ENCODE measurements around the gene OCEL1.

OCEL1 gene

DNA sequence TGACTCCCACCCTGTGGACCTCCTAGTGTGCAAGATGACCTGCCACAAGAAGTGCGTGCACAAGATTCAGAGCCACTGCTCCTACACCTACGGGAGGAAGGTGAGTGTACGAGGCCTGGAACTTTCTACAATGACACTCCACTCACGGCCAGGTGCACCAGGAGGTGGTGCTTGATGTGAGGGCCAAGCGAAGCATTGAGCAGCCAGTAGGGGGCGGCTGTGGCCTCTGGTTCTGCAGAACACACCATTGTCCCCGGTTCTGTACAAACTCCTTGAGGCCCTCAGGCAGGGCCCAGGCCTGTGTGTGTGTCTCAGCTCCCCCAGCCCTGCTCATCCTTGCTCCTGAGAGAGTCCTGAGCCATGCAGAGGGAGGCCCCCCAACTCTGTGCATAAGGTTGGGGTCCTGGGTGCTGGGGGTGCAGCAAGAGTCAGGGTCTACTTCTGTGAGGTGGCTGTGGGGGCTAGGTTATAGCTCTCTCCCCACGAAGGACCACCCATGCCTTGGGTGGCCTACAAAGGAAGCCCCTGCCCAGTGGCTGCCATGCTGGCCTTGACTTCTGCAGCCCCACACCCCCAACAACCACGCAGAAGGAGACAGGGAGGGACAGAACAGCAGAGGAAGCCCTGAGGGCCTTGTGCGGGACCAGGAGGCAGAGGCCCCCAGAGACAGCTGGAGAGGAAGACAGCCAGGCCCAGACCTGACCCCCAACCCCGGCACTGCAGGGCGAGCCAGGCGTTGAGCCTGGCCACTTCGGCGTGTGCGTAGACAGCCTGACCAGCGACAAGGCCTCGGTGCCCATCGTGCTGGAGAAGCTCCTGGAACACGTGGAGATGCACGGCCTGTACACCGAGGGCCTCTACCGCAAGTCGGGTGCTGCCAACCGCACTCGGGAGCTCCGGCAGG is 20.5 kb upstream of the OCEL1 start:
- no peak overlapping the region for H3K4me2 ChIP-seq (ENCODE audit: low read length)
- TF ChIP-seq, protein P1, sequence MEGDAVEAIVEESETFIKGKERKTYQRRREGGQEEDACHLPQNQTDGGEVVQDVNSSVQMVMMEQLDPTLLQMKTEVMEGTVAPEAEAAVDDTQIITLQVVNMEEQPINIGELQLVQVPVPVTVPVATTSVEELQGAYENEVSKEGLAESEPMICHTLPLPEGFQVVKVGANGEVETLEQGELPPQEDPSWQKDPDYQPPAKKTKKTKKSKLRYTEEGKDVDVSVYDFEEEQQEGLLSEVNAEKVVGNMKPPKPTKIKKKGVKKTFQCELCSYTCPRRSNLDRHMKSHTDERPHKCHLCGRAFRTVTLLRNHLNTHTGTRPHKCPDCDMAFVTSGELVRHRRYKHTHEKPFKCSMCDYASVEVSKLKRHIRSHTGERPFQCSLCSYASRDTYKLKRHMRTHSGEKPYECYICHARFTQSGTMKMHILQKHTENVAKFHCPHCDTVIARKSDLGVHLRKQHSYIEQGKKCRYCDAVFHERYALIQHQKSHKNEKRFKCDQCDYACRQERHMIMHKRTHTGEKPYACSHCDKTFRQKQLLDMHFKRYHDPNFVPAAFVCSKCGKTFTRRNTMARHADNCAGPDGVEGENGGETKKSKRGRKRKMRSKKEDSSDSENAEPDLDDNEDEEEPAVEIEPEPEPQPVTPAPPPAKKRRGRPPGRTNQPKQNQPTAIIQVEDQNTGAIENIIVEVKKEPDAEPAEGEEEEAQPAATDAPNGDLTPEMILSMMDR (IDR thresholded peaks at IDR 0.05; ENCODE audit: low read depth, low read length, poor library complexity, severe bottlenecking): peak; percentile 90
- TF ChIP-seq EZH2phosphoT487 (IDR thresholded peaks at IDR 0.05; ENCODE audit: borderline replicate concordance, low read length): no peak
- no peak overlapping the region for H3K4me3 ChIP-seq (ENCODE audit: low read length)
- H3K27ac ChIP-seq (ENCODE audit: low read depth, low read length): no peak overlapping the region
- peaks cover 8% of the 10 kb centered on the region for H3F3A ChIP-seq (ENCODE audit: control insufficient read depth, insufficient read depth)
- H3K4me1 ChIP-seq (ENCODE audit: control insufficient read depth, low read length): peaks cover 41% of the 10 kb centered on the region
- no peaks in the 10 kb centered on the region for H3K9me2 ChIP-seq (replicated peaks; ENCODE audit: control insufficient read depth, low read length)
- H3K27me3 ChIP-seq (ENCODE audit: control insufficient read depth, low read length): no peaks in the 10 kb centered on the region
- peaks cover 75% of the 10 kb centered on the region for H3K36me3 ChIP-seq (ENCODE audit: control insufficient read depth, low read length)
- H3K9me3 ChIP-seq (ENCODE audit: control insufficient read depth, insufficient read depth, low read length): no peaks in the 10 kb centered on the region
- no peaks in the 10 kb centered on the region; the same call in 1 of the 2 replicates for H3K79me2 ChIP-seq (ENCODE audit: control insufficient read depth, low read length)
- peaks cover 3% of the 10 kb centered on the region; the same call in 1 of the 2 replicates for H4K20me1 ChIP-seq (ENCODE audit: control insufficient read depth, insufficient read depth, low read depth, low read length)

DNA sequence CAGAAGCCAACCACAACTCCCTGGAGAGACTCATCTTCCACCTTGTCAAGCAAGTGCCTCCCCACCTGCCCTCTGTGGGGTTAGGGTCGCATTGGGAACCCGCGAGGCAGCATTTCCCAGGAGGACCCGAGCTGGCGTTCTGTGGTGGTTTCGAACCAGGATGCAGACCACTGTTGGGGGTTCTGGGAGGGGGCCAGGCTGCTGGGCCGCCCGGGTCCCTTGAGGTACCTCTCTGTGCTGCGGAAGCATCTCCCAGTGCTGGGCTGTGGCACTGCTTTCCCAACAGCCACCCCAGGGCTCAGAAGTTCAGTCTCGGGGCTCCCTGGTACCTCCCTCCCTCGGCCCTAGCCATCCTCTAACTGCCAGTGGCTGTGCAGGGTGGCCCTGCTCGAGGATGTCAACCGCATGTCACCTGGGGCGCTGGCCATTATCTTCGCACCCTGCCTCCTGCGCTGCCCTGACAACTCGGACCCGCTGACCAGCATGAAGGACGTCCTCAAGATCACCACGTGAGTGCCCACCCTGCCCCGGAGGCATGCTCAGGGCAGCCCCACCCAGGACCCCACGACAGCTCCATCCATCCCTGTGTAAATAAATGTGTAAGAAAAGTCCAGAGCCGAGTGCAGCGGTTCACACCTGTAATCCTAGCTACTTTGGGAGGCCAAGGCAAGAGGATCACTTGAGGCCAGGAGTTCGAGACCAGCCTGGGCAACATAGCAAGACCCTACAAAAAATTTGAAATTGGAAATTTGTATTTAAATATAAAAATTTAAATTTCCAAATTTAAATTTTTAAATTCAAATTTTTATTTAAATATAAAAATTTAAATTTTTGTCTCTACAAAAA is 19.1 kb upstream of the OCEL1 start:
- Histone ChIP-seq H4K20me1 (ENCODE audit: control insufficient read depth, insufficient read depth, low read depth, low read length) (peaks cover 3% of the 10 kb centered on the region; the same call in 1 of the 2 replicates), H3K36me3 (ENCODE audit: control insufficient read depth, low read length) (peaks cover 74% of the 10 kb centered on the region), H3K4me2 (ENCODE audit: low read length) (no peak overlapping the region), H3K27ac (ENCODE audit: low read depth, low read length) (no peak overlapping the region), H3K79me2 (ENCODE audit: control insufficient read depth, low read length) (no peaks in the 10 kb centered on the region; the same call in 1 of the 2 replicates), H3K9me2 (replicated peaks; ENCODE audit: control insufficient read depth, low read length) (no peaks in the 10 kb centered on the region), H3K4me3 (ENCODE audit: low read length) (no peak overlapping the region), H3F3A (ENCODE audit: control insufficient read depth, insufficient read depth) (peaks cover 8% of the 10 kb centered on the region), H3K4me1 (ENCODE audit: control insufficient read depth, low read length) (peaks cover 52% of the 10 kb centered on the region), H3K9me3 (ENCODE audit: control insufficient read depth, insufficient read depth, low read length) (no peaks in the 10 kb centered on the region), H3K27me3 (ENCODE audit: control insufficient read depth, low read length) (no peaks in the 10 kb centered on the region)
- TF ChIP-seq, protein P1 (IDR thresholded peaks at IDR 0.05; ENCODE audit: low read depth, low read length, poor library complexity, severe bottlenecking): no peak
- TF ChIP-seq EZH2phosphoT487 (IDR thresholded peaks at IDR 0.05; ENCODE audit: borderline replicate concordance, low read length): no peak

DNA sequence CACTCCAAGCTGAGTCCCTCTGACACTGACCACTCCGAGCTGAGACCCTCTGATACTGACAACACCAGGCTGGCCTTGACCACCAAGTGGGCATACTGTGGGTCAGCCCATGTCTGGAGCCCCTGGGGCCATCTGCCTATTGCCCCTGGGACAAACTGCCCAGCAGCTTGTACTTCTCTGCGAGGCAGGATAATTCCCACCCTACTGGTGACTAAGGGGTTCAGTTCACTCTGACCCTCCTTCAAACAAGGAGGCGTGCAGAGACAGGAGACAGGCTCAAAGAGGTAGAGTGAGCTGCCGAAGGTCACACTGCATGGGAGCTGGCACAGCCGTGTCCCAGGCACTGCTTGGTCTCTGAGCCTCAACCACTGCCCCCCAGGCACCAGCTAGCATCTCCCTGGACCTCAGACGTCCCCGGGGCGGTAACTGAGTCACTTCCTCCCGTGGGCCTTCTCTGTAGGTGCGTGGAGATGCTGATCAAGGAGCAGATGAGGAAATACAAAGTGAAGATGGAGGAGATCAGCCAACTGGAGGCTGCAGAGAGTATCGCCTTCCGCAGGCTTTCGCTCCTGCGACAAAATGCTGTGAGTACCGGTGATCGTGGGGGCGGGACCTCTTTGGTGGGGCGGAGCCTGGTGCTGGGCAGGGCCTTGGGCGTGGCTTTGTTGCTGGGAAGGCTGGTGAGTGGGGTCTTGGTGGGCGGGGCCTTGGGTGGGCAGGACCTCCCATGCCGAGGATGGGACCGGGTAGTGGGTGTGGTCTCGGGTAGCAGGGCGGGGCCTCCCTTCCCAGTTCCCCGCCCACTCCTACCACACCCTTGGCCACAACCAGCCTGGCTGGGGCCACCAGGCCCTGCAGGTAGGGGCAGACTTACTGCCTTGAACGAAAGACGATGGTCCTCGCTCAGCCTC is 16.6 kb upstream of the OCEL1 start:
- Histone ChIP-seq H3K27ac (ENCODE audit: low read depth, low read length) (peak overlapping the region; percentile 53), H3K79me2 (ENCODE audit: control insufficient read depth, low read length) (peaks cover under 1% of the 10 kb centered on the region; the same call in 1 of the 2 replicates), H3K4me1 (ENCODE audit: control insufficient read depth, low read length) (peaks cover 49% of the 10 kb centered on the region), H3K4me2 (ENCODE audit: low read length) (peak overlapping the region; percentile 62), H3K4me3 (ENCODE audit: low read length) (peak overlapping the region; percentile 38), H4K20me1 (ENCODE audit: control insufficient read depth, insufficient read depth, low read depth, low read length) (peaks cover 3% of the 10 kb centered on the region; the same call in 1 of the 2 replicates), H3K36me3 (ENCODE audit: control insufficient read depth, low read length) (peaks cover 69% of the 10 kb centered on the region), H3F3A (ENCODE audit: control insufficient read depth, insufficient read depth) (peaks cover 8% of the 10 kb centered on the region), H3K27me3 (ENCODE audit: control insufficient read depth, low read length) (no peaks in the 10 kb centered on the region), H3K9me3 (ENCODE audit: control insufficient read depth, insufficient read depth, low read length) (no peaks in the 10 kb centered on the region), H3K9me2 (replicated peaks; ENCODE audit: control insufficient read depth, low read length) (no peaks in the 10 kb centered on the region)
- no peak for TF ChIP-seq EZH2phosphoT487 (IDR thresholded peaks at IDR 0.05; ENCODE audit: borderline replicate concordance, low read length)
- TF ChIP-seq, protein P1 (IDR thresholded peaks at IDR 0.05; ENCODE audit: low read depth, low read length, poor library complexity, severe bottlenecking): no peak

Measured in DOHH2 (cell line).